ENCODE data around the gene STAU1. TPM values are rescaled to one million over a fixed set of nuclear protein-coding genes. Genes with fewer than 3 reads are reported as not detected.

Gene STAU1
- total and polyA plus RNA-seq, 2 of the 13 experiments (the other 11 are each of a cell fraction or from before 2014, with no cell fraction given) = 119 to 133 TPM

GRCh38 chr20:49230021-49230420 lies 41.9 kb upstream of the STAU1 start (continued):
- no peak for TF ChIP-seq ZNF547 (CRISPR knock-in tag; IDR thresholded peaks at IDR 0.05)
- TF ChIP-seq ZNF18 (CRISPR knock-in tag; IDR thresholded peaks at IDR 0.05; ENCODE audit: insufficient replicate concordance) = no peak
- no peak for TF ChIP-seq MIER2 (CRISPR knock-in tag; IDR thresholded peaks at IDR 0.05)
- no peak for TF ChIP-seq KLF13 (CRISPR knock-in tag; IDR thresholded peaks at IDR 0.05)
- no peak for TF ChIP-seq ZGPAT (CRISPR knock-in tag; IDR thresholded peaks at IDR 0.05)
- no peak for TF ChIP-seq IKZF4 (CRISPR knock-in tag; IDR thresholded peaks at IDR 0.05; ENCODE audit: borderline replicate concordance, low read depth, not compliant biosample characterization)

DNA sequence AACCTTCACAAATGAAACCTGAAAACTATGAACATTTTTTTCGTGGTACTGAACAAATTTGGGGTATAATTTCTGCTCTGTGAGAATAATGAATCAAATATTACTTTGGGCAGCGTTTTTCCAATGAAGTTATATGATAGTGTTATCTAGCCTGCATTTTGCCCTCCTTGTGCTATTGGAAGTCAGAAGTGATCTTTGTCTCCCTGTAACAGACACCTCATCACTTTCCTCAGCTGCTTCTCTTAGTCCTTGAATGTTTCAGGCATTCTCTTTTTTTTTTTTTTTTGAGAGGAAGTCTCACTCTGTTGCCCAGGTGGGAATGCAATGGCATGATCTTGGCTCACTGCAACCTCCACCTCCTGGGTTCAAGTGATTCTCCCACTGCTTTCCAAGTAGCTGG lies 41.2 kb upstream of the STAU1 start:
- no peak overlapping the region for H3K4me2 ChIP-seq (ENCODE audit: low read depth, low read length)
- POLR2A ChIA-PET = interaction anchor here (1.7 kb wide), 1 partner anchor 10 kb away, joined by 3 read pairs; the partner anchor contains the start of gene DDX27
- WGBS (ENCODE audit: low lambda C conversion rate) = 92% methylated on average over 2 of the region's 2 CpGs
- H3K36me3 ChIP-seq (replicated peaks in 1 of 2; ENCODE audit: control insufficient read depth in 1 of 2, insufficient read depth in 2 of 2, low read length in 2 of 2) = peaks cover 62 to 88% of the 10 kb centered on the region in 2 experiments
- no peaks in the 10 kb centered on the region for H3K4me1 ChIP-seq (ENCODE audit: insufficient read depth, low read length)
- ATAC-seq = no peak
- CTCF ChIA-PET (ENCODE audit: low intra/inter-chr PET ratio, low total read pairs) = no interaction called here
- no peaks in the 10 kb centered on the region for H3K27me3 ChIP-seq (ENCODE audit: control insufficient read depth in 1 of 2, insufficient read depth in 2 of 2, low read length in 2 of 2)
- no TSS peak for BruUV-seq (replicated peaks)
- in situ Hi-C loops (cut with HindIII; ENCODE audit: extremely low pct_ligation_motif_present, low pct_unique_long_range_greater_than_20kb) (no loop called here), intact Hi-C loops (cut with micrococcal nuclease; ENCODE audit: unreplicated experiment) (no loop called here)
- no peak overlapping the region for H3K27ac ChIP-seq (ENCODE audit: extremely low read length, insufficient read depth, low read length)
- H2AFZ ChIP-seq (ENCODE audit: low read length) = no peak overlapping the region
- H3K9me3 ChIP-seq (ENCODE audit: low read length) = no peaks in the 10 kb centered on the region
- H3K9ac ChIP-seq (ENCODE audit: insufficient read depth, low read depth, low read length) = no peak overlapping the region
- no peaks in the 10 kb centered on the region for H4K20me1 ChIP-seq (ENCODE audit: insufficient read depth, low read length)
- no peak overlapping the region for H3K4me3 ChIP-seq (replicated peaks in 1 of 3; ENCODE audit: insufficient read depth in 1 of 3, low read depth in 2 of 3, low read length in 3 of 3)
- DNase-seq (ENCODE audit: low spot score) = no peak
- FAIRE-seq = no peak
- no peaks in the 10 kb centered on the region for H3K79me2 ChIP-seq (ENCODE audit: insufficient read depth, low read length)
- no peak for TF ChIP-seq ZSCAN20 (CRISPR knock-in tag; IDR thresholded peaks at IDR 0.05; ENCODE audit: borderline replicate concordance)
- TF ChIP-seq, protein P1, sequence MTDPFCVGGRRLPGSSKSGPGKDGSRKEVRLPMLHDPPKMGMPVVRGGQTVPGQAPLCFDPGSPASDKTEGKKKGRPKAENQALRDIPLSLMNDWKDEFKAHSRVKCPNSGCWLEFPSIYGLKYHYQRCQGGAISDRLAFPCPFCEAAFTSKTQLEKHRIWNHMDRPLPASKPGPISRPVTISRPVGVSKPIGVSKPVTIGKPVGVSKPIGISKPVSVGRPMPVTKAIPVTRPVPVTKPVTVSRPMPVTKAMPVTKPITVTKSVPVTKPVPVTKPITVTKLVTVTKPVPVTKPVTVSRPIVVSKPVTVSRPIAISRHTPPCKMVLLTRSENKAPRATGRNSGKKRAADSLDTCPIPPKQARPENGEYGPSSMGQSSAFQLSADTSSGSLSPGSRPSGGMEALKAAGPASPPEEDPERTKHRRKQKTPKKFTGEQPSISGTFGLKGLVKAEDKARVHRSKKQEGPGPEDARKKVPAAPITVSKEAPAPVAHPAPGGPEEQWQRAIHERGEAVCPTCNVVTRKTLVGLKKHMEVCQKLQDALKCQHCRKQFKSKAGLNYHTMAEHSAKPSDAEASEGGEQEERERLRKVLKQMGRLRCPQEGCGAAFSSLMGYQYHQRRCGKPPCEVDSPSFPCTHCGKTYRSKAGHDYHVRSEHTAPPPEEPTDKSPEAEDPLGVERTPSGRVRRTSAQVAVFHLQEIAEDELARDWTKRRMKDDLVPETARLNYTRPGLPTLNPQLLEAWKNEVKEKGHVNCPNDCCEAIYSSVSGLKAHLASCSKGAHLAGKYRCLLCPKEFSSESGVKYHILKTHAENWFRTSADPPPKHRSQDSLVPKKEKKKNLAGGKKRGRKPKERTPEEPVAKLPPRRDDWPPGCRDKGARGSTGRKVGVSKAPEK (CRISPR knock-in tag; IDR thresholded peaks at IDR 0.05; ENCODE audit: borderline replicate concordance) = no peak
- no peak for TF ChIP-seq RXRA (CRISPR knock-in tag; IDR thresholded peaks at IDR 0.05)
- TF ChIP-seq ZNF468 (CRISPR knock-in tag; IDR thresholded peaks at IDR 0.05) = no peak
- no peak for TF ChIP-seq ATM (IDR thresholded peaks at IDR 0.05; ENCODE audit: borderline replicate concordance)
- TF ChIP-seq, protein P2, sequence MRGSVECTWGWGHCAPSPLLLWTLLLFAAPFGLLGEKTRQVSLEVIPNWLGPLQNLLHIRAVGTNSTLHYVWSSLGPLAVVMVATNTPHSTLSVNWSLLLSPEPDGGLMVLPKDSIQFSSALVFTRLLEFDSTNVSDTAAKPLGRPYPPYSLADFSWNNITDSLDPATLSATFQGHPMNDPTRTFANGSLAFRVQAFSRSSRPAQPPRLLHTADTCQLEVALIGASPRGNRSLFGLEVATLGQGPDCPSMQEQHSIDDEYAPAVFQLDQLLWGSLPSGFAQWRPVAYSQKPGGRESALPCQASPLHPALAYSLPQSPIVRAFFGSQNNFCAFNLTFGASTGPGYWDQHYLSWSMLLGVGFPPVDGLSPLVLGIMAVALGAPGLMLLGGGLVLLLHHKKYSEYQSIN (CRISPR knock-in tag; IDR thresholded peaks at IDR 0.05; ENCODE audit: borderline replicate concordance) = no peak
- TF ChIP-seq, protein P3, sequence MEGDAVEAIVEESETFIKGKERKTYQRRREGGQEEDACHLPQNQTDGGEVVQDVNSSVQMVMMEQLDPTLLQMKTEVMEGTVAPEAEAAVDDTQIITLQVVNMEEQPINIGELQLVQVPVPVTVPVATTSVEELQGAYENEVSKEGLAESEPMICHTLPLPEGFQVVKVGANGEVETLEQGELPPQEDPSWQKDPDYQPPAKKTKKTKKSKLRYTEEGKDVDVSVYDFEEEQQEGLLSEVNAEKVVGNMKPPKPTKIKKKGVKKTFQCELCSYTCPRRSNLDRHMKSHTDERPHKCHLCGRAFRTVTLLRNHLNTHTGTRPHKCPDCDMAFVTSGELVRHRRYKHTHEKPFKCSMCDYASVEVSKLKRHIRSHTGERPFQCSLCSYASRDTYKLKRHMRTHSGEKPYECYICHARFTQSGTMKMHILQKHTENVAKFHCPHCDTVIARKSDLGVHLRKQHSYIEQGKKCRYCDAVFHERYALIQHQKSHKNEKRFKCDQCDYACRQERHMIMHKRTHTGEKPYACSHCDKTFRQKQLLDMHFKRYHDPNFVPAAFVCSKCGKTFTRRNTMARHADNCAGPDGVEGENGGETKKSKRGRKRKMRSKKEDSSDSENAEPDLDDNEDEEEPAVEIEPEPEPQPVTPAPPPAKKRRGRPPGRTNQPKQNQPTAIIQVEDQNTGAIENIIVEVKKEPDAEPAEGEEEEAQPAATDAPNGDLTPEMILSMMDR (CRISPR knock-in tag; IDR thresholded peaks at IDR 0.05) = no peak
- TF ChIP-seq SAP130 (CRISPR knock-in tag; IDR thresholded peaks at IDR 0.05; ENCODE audit: low read depth) = no peak
- no peak for TF ChIP-seq KDM6A (CRISPR knock-in tag; IDR thresholded peaks at IDR 0.05; ENCODE audit: low read depth)
- no peak for TF ChIP-seq HHEX (CRISPR knock-in tag; IDR thresholded peaks at IDR 0.05)
